ENCODE data around the gene RPA1.

The RPA1 gene

GRCh38 chr17:1948517-1948825, 118.7 kb downstream of the RPA1 start:
- no peak for TF ChIP-seq CTCF (IDR thresholded peaks at IDR 0.05)
